Measurements from ENCODE around the gene MTIF3. TPM values are rescaled to one million over a fixed set of nuclear protein-coding genes. Genes with fewer than 3 reads are reported as not detected.

MTIF3 gene
- 46.9 TPM for polyA plus RNA-seq (2012; ENCODE audit: missing spikeins)

- peak; percentile 99 for FAIRE-seq
Measured at GRCh38 chr13:27449936-27450828, at the start of gene MTIF3. Gene MTIF3, minus strand, starts transcription at chr13:27450564. Its CDS starts 10,116 bp downstream, at chr13:27440448.

GRCh38 chr13:27497563-27498230 lies 47.3 kb upstream of the MTIF3 start:
- no peak for DNase-seq (ENCODE audit: insufficient read length)
- no peak for FAIRE-seq
- TF ChIP-seq POLR2AphosphoS5 (IDR thresholded peaks at IDR 0.05; ENCODE audit: low read depth, low read length) (no peak), POLR2A (IDR thresholded peaks at IDR 0.05; ENCODE audit: low read depth, low read length) (no peak), TAF1 (IDR thresholded peaks at IDR 0.05; ENCODE audit: borderline replicate concordance, low read depth, low read length) (no peak)

More at GRCh38 chr13:27449936-27450828, at the start of gene MTIF3:
- TF ChIP-seq POLR2AphosphoS5 (IDR thresholded peaks at IDR 0.05; ENCODE audit: low read depth, low read length) (peak; percentile 97), TAF1 (IDR thresholded peaks at IDR 0.05; ENCODE audit: borderline replicate concordance, low read depth, low read length) (peak; percentile 64), POLR2A (IDR thresholded peaks at IDR 0.05; ENCODE audit: low read depth, low read length) (peak; percentile 98)
- peak; percentile 73 for DNase-seq (ENCODE audit: insufficient read length)

- DNase-seq (ENCODE audit: insufficient read length), result no peak
- FAIRE-seq, result no peak
- no peak for TF ChIP-seq POLR2A (IDR thresholded peaks at IDR 0.05; ENCODE audit: low read depth, low read length)
- TF ChIP-seq POLR2AphosphoS5 (IDR thresholded peaks at IDR 0.05; ENCODE audit: low read depth, low read length), result no peak
Measured at GRCh38 chr13:27496536-27497273, 46.3 kb upstream of the MTIF3 start.

GRCh38 chr13:27496006-27496405 lies 45.6 kb upstream of the MTIF3 start:
- FAIRE-seq (no peak), DNase-seq (ENCODE audit: insufficient read length) (no peak)
- TF ChIP-seq TAF1 (IDR thresholded peaks at IDR 0.05; ENCODE audit: borderline replicate concordance, low read depth, low read length), result no peak
- TF ChIP-seq POLR2AphosphoS5 (IDR thresholded peaks at IDR 0.05; ENCODE audit: low read depth, low read length), result no peak
- no peak for TF ChIP-seq POLR2A (IDR thresholded peaks at IDR 0.05; ENCODE audit: low read depth, low read length)

GRCh38 chr13:27495551-27495950 lies 45.2 kb upstream of the MTIF3 start:
- TF ChIP-seq POLR2AphosphoS5 (IDR thresholded peaks at IDR 0.05; ENCODE audit: low read depth, low read length) (no peak), POLR2A (IDR thresholded peaks at IDR 0.05; ENCODE audit: low read depth, low read length) (no peak), TAF1 (IDR thresholded peaks at IDR 0.05; ENCODE audit: borderline replicate concordance, low read depth, low read length) (no peak)
- DNase-seq (ENCODE audit: insufficient read length) (no peak), FAIRE-seq (no peak)

- DNase-seq (ENCODE audit: insufficient read length) (no peak), FAIRE-seq (no peak)
- TF ChIP-seq POLR2A (IDR thresholded peaks at IDR 0.05; ENCODE audit: low read depth, low read length), result no peak
Measured at GRCh38 chr13:27493981-27494380, 43.6 kb upstream of the MTIF3 start.

GRCh38 chr13:27489456-27489855 lies 39.1 kb upstream of the MTIF3 start:
- DNase-seq (ENCODE audit: insufficient read length) (no peak), FAIRE-seq (no peak)
- TF ChIP-seq POLR2AphosphoS5 (IDR thresholded peaks at IDR 0.05; ENCODE audit: low read depth, low read length), result no peak
- no peak for TF ChIP-seq POLR2A (IDR thresholded peaks at IDR 0.05; ENCODE audit: low read depth, low read length)
- TF ChIP-seq TAF1 (IDR thresholded peaks at IDR 0.05; ENCODE audit: borderline replicate concordance, low read depth, low read length), result no peak

GRCh38 chr13:27487776-27488175 lies 37.4 kb upstream of the MTIF3 start:
- no peak for FAIRE-seq

GRCh38 chr13:27483421-27483820 lies 33.1 kb upstream of the MTIF3 start:
- FAIRE-seq (peak; percentile 54), DNase-seq (ENCODE audit: insufficient read length) (no peak)
- TF ChIP-seq POLR2AphosphoS5 (IDR thresholded peaks at IDR 0.05; ENCODE audit: low read depth, low read length) (no peak), TAF1 (IDR thresholded peaks at IDR 0.05; ENCODE audit: borderline replicate concordance, low read depth, low read length) (no peak), POLR2A (IDR thresholded peaks at IDR 0.05; ENCODE audit: low read depth, low read length) (no peak)

More at GRCh38 chr13:27487776-27488175, 37.4 kb upstream of the MTIF3 start:
- no peak for DNase-seq (ENCODE audit: insufficient read length)
- no peak for TF ChIP-seq TAF1 (IDR thresholded peaks at IDR 0.05; ENCODE audit: borderline replicate concordance, low read depth, low read length)
- TF ChIP-seq POLR2AphosphoS5 (IDR thresholded peaks at IDR 0.05; ENCODE audit: low read depth, low read length), result no peak
- no peak for TF ChIP-seq POLR2A (IDR thresholded peaks at IDR 0.05; ENCODE audit: low read depth, low read length)

GRCh38 chr13:27482983-27483382 lies 32.6 kb upstream of the MTIF3 start:
- DNase-seq (ENCODE audit: insufficient read length), result peak; percentile 22
- FAIRE-seq, result peak; percentile 92
- TF ChIP-seq POLR2AphosphoS5 (IDR thresholded peaks at IDR 0.05; ENCODE audit: low read depth, low read length), result no peak
- 0 out of 2 replicates have a peak, but pooled peaks have one; percentile 36 for TF ChIP-seq POLR2A (IDR thresholded peaks at IDR 0.05; ENCODE audit: low read depth, low read length)
- TF ChIP-seq TAF1 (IDR thresholded peaks at IDR 0.05; ENCODE audit: borderline replicate concordance, low read depth, low read length), result 0 out of 2 replicates have a peak, but pooled peaks have one; percentile 27

- DNase-seq (ENCODE audit: insufficient read length), result no peak
- no peak for TF ChIP-seq TAF1 (IDR thresholded peaks at IDR 0.05; ENCODE audit: borderline replicate concordance, low read depth, low read length)
- no peak for TF ChIP-seq POLR2AphosphoS5 (IDR thresholded peaks at IDR 0.05; ENCODE audit: low read depth, low read length)
- no peak for TF ChIP-seq POLR2A (IDR thresholded peaks at IDR 0.05; ENCODE audit: low read depth, low read length)
- FAIRE-seq, result peak; percentile 48
Measured at GRCh38 chr13:27481766-27482165, 31.4 kb upstream of the MTIF3 start.

Data from GM12892 (cell line).